GOT3 (cell line): ENCODE data around the gene YRDC.
"Not testable (repeated sequence)": the region's sequence is repeated elsewhere in the genome, so short reads cannot be mapped to it uniquely, and the experiment has no call there.

ENCODE experiments used
- DNase-seq: peaks from one replicate; lab custom pipeline; 2025; ENCODE audit warnings: mixed read lengths; lab: John Stamatoyannopoulos, UW

Gene YRDC

DNA sequence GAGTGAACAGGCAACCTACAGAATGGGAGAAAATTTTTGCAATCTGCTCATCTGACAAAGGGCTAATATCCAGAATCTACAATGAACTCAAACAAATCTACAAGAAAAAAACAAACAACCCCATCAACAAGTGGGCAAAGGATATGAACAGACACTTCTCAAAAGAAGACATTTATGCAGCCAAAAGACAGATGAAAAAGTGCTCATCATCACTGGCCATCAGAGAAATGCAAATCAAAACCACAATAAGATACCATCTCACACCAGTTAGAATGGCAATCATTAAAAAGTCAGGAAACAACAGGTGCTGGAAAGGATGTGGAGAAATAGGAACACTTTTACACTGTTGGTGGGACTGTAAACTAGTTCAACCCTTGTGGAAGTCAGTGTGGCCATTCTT, 36.6 kb downstream of the YRDC start:
- DNase-seq, result not testable (repeated sequence)

DNA sequence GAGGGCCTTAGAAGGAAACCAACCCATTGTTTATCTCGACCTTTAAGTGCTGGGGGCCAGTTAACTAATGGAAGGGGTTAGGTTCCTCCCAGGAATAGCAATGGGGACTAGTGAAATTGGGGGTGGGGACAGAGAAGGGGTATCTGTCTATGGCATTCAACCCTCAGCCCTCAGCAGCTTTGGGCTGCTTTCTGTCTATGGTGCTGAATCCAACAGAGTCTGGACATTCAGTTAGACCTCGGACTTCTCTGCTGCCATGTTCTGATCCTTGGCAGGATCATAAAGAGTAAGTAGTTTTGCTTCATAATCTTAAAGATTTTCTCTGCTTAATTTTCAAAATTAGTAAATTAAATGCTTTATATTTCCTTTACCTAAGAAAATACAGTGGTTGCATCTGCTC, 40.5 kb downstream of the YRDC start:
- no peak for DNase-seq

DNA sequence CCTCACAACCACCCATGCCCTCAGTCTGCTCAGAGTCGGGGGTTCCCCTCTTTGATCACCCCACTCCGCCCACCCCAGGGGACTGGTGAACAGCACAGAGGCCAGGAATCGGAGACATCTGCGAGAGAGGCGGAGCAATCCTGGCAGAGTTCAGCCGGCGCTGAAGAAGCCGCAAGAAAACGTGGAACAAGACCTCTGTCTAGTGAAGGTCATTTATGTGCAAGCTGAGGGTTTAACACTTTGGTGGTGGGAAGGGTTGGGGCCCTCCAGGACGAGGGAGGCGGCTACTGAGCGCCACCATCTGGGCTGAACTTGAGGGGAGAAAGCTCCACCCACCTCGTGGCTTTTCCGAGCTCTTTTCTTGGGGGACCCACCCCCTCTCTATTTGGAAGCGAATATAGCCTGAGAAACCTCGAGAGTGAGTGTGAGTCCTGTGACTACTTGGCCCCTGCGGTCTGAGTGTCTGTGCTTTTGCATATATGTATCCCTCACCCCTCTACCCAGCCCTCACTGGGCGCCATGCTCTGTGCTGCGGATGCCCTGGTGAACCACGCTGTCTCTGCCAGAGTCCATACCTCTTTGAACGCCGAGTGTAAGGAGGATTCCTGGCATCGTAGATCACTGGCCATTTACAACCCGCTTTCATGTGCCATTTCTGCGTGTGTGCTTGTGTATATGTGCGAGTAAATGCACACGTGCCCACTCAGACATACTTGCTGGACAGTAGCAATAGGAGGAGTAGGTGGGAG, 41.9 kb downstream of the YRDC start:
- DNase-seq, result no peak

DNA sequence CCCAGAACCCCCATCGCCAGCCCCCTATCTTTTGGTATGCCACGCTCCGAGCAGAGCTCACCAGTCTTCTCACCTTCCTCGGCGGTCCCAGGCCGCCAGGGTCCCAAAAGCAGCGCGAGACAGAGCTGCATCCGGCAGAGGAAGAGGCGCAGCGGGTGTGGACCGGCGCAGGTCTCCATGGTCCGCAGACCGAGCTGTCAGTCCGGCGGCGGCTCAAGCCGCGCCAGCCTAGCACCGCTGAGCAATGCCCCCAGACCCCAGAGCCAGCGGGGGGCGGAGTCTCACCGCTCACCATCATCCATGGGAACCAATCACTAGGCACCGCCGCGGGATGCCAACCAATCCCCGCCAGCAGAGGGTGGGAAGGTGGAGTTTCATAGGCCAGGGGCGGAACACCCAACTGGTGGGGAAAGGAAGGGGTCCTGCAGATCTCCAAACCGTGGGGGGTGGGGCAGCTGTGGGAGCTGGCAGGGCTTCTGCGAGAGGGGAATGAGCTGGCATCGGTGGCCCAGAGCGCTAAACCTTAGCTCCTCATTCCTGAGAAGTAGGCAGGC, 43.0 kb downstream of the YRDC start, which contains the start of gene EPHA10:
TSS of gene EPHA10 (minus strand) at position 233 of the 554 bp plus-strand sequence. CDS start at position 179, 54 bp downstream.
- DNase-seq, result no peak

DNA sequence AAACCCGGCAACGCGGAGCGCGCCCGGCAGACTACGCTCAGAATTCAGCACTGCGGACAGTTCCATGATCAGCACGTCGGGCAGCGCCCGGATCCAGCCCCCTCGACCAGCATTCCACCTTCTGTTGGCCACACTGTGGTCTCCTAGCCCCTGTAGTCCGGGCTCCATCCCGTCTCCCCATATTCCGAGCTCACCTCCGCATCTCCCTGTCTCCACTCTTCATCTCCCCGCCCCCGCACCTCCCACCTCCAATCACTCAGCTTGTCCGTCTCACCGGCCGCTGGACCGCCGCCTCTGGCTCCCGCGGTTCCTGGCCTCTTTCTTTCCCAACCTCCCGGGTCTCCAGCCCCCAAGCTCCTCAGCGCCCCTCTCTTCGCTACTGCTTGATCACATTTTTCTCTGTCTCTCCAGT, 43.6 kb downstream of the YRDC start:
- DNase-seq, result no peak

DNA sequence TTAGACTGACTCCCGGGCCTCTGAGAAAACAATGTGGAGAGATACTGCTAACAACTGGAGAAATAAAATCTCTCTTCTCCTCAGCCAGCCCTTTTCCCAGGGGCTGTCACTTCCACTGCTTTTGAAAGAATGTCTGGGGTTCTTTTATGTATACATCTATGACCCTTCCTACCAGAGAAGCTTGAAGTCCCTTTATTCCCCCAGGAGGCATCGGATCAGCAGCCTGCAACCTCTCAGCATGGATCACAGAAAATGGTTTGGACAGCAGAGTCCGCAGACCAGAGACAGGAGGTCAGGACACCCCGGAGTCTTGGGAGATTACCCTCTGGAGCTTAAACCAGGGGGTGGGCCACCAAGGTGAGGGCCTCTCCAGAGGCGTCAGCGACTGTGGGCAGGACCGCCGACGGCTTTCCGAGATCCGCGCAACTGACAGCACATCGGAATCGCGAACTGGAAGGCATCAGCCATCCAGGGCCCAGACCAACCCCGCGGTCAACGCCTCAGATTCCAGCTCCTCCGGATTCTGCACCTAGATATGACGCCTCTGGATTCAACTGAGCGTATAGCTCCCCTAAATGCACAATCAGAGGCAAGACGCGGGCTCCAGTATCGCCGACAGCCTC, 44.1 kb downstream of the YRDC start:
- no peak for DNase-seq

DNA sequence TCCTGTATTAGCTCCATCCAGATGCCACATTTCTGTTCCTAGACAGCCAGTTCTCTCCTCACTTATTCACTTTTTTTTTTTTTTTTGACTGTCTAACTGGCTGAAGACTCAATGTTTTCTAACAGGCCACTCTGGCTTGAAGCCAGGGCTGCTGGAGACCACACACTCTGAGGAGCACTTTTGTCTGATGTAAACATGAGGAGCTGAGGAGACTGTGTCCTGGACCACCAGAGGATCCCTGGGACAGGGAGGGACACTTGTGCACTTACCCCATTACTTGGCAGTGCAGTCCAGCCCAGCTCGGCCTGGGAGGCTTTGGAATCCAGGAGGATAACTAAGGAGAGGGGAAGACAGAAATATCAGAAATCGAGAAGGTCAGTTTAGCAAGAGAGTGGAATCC, 45.5 kb downstream of the YRDC start:
- DNase-seq, result no peak

DNA sequence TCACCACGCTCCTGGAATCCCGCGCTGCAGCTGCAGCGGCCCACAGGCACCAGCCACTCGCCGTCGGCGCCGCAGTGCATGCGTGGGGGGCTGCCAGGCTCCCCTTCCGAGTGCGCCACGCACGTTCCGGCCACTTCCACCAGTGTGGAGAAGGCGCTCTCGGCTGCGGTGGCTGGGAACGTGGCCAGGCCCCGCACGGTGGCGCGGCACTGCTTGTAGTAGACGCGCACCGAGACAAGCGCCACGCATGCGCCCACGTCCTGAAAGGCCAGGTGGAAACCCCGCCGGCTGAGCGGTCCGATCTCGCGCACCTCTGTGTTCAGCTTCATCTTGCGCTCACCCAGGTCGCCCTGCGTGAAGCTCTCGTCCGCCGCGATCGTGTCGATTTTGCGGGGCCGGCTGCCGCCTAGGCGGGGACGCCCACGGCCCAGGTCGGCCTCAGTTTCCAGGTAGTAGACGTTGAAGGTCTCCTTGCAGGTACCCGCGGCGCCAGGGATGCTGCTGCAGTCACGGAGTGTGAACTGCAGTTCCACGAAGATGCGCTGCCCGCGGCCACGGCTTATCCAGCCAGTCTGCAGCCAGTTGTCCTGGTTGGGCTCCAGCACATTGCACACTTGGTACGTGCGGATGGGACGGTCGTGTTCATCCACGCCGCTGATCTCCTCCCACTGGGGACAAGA, 46.5 kb downstream of the YRDC start:
- no peak for DNase-seq

DNA sequence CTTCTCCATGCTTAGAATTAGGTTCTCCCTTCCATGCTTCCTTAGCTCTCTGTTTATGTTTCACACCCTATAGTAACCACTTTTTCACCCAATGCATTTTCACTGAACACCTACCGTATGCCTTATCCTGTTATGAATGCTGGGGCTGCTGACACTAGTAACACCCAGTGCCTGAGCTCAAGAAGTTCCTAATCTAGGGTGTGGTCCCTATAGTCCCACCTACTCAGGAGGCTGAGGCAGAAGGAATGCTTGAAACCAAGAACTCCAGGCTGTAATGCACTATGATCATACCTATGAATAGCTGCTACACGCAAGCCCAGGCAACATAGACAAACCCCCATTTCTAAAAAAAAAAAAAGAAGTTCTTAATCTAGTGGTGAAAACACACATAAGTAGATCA, 48.6 kb downstream of the YRDC start:
- no peak for DNase-seq

DNA sequence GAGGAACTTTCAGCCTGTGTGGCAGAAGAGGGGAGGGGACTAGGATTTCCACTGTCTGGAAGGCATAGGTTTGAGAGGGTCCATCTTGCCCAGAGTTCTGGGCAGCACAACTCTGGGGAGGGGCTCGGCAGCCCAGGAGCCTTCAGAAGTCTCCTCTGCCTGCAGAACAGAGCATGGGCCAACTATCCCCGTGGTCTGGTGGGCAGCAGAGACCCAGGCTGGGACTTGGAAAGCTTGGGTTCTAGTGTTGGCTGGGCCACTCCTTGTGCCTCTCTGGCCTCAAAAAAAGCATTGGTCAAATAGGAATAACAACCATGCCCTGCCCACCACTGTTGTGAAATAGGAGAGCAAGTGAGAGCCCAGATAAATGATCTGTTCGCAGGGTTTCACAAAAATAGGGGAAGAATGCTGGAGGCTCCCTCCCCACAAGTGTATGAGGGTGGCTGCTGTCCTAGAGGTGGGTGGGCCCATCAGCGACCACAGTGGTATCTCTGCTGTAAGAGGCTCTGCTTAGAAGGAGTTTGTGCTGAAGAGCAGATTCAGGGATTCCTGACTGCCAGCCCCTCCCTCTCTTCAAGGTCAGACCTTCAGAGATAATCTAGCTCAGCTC, 52.0 kb downstream of the YRDC start:
- DNase-seq, result no peak

DNA sequence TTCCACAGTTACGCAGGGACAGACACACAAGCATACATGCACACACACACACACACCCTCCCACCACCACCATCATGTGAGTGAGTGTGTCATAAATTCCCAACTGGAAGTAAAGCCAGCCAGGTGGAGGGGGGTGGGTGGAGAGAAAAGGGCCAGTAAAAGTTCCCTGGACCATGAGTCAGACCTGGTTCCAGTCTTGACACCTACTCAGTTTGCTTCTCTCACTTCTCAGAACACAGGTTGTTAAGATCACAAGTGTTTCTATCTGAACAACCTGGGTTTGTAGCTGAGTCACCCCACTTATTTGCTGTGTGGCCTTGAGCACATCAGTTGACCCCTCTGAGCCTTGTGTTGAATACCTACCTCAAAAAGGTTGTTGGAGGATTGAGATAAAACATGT, 52.7 kb downstream of the YRDC start:
- DNase-seq, result no peak

DNA sequence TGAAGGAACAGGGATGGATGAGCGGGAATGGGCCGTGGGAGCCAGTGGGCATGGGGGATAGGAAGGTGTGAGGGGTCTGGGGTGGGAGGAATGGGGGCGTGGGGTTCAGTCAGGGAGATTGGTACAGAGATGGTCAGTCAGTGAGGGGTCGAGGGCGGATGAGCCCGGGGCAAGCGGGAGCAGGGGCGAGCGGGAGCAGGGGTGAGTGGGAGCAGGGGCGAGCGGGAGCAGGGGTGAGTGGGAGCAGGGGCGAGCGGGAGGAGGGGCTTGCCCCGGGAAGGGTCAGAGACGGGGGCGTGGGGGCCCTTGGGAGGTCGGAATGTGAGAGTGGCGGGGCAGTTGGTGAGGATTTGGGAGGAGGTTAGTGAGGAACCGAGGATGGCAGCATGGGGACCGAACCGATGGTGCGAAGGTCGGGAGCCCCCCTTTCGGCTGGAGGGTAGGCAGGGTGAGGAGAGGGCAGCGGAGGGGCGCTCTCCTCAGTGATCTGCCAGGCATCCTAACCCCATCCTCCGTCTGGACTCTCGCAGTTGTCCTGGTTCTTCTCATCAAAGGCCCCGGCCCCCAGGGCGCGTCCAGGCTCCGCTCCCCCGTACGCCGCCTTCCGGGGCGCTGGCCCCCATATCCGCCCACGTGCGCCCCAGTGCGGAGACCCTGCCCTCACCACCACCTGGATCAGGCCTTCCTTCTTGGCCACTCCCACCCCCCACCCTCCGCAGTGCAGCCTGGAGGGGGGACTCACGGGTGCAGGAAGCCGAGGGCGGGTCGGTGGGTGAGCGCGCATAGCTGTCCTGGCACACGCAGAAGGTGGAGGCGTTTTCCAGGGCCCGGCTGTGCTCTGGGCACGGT, 54.3 kb downstream of the YRDC start:
- DNase-seq, result no peak
